ENCODE measurements around the gene RNF187. TPM values are rescaled to one million over a fixed set of nuclear protein-coding genes. Genes with fewer than 3 reads are reported as not detected.

The RNF187 gene
- 10 to 100 TPM; 78.4 to 88.2 TPM for total RNA-seq
- long read RNA-seq, partial matches to known transcripts, result 3 of 20 reads
- long read RNA-seq, other reads (novel, unspliced or antisense), result 13 of 20 reads

DNA sequence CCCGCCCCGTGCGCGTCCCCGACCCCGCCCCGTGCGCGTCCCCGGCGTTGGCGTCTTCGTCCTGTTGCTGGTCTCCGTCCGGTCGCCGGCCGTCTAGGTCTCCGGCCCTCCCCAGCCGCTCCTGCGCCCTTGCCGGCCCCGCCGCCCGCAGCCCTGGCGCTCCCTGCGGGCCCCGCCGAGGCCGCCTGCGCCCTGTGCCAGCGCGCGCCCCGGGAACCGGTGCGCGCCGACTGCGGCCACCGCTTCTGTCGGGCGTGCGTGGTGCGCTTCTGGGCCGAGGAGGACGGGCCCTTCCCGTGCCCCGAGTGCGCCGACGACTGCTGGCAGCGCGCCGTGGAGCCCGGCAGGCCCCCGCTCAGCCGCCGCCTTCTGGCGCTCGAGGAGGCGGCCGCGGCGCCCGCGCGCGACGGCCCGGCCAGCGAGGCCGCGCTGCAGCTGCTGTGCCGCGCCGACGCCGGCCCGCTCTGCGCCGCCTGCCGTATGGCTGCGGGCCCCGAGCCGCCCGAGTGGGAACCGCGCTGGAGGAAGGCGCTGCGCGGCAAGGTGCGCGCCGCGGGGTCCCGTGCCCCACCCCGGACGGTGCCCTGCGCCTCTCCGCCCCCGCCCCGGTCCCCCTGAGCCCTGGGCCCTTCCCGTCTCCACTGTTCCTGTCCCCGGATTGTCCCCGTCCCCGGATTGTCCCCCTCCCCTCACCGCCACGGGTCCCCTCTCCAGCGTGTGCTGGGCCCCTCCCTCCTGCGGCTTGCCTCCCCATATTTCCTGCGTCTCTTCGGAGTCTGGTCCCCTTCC, at the start of gene RNF187:
TSS of gene RNF187 (plus strand) at position 47 of the 789 bp plus-strand sequence.
- ATAC-seq (peak; percentile 91 to 92), DNase-seq (peak; percentile 92)
- intact Hi-C loops (cut with DNase I), result no loop called here

DNA sequence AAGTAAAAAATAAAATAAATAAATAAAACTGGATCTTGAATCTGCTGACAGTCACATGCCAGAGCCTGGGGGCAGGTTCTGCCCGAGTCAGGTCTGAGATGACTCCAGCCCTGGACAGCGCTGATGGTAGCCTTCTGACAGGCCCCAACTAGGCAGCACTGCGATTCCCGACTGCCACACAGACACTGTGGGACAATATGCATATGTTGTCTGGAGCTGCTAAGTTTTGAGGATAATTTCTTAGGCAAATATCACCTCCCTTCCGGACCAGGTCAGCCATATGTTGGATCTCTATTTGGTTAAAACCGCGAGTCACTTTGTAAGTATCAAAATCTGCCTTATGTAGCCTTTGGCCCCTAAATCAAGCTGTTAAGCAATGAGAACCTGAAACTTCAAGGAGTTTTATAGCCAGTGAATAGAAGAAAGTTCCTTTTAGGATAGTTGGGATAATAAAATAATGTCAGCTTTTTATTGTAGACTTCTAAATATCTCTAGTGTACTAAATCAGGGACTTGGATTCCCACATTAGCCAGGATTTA, 49.7 kb upstream of the RNF187 start:
- intact Hi-C loops (cut with DNase I), result no loop called here
- no peak for ATAC-seq
- DNase-seq, result no peak

- DNase-seq (no peak), ATAC-seq (no peak)
- intact Hi-C loops (cut with DNase I), result no loop called here
Measured at GRCh38 chr1:228438266-228438665, 48.9 kb upstream of the RNF187 start.

GRCh38 chr1:228440761-228441500, 46.3 kb upstream of the RNF187 start:
- intact Hi-C loops (cut with DNase I), result no loop called here
- ATAC-seq (no peak), DNase-seq (no peak)

DNA sequence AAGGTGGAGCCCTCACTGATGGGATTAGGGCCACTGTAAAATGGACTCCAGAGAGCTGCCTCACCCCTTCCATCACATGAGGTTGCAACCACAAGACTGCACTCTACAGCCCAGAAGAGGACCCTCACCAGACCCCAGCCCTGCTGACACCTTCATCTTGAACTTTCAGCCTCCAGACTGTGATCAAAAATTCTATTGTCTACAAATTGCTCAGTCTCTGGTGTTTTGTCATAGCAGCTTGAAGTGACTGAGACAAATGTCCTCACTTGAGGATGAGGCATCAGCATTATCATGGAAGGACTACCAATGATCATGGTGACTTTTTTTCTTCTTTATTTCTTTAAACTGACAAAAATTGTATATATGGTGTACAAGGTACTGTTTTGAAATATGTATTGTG, 43.8 kb upstream of the RNF187 start:
- intact Hi-C loops (cut with DNase I), result no loop called here

DNA sequence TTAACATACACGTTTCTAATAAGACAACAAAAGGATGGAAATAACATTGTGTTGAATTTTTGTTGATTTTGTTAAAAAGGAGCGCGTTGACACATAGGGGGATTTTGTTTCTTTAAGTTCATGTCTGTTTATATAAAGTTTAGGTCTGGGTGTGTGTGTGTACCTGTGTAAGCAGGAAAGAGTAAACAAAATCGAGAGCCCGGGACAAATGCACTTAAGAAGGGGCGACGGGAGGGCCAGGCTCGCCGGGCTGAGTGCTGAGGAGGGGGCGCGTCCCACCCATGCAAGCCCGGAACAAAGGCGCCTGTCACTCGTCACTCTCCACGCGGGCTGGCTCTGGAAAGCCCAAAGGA, 41.7 kb upstream of the RNF187 start:
- no peak for DNase-seq
- intact Hi-C loops (cut with DNase I), result no loop called here
- ATAC-seq, result no peak

More for the DNA sequence above, 43.8 kb upstream of the RNF187 start:
- ATAC-seq (no peak), DNase-seq (no peak)

DNA sequence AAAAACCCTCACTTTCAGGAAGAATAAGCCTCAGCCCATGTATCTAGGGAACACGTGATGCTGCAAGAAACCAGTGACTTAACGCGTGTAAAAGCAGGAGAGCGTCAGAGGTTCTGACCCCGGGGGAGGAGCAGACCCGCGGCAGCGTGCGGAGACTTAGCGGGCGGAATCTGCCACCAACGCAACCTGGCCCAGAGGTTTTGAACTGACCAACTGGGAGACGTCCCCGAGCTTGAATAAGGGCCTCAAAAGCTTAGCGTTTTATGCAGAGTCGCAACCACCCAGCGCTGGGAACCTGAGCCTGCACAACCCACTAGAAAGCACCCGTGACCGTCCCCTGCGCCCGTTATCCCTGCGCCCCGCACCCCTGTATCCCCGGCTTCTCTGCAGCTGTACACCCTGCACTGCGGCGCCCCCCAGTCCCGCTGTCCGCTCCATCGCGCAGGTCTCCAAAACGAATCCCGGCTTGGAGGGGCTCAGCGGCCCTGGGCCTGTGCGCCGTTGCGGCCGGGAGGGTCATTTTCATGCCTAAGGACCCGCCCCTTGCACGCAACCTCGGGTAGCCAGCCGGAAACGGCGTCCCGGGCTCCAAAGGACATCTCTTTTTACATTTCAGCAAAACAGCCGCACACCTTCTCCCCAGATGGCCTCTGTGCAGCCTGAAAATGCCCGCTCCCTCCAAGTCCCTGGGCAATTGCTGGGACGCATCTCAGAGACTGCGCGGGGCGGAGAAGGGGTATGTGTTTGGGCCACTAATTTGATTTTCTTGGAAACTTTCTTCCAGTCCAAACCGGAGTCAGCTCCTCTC, 41.1 kb upstream of the RNF187 start:
- ATAC-seq, result peak; percentile 90 to 93
- peak; percentile 42 for DNase-seq
- intact Hi-C loops (cut with DNase I), result no loop called here

DNA sequence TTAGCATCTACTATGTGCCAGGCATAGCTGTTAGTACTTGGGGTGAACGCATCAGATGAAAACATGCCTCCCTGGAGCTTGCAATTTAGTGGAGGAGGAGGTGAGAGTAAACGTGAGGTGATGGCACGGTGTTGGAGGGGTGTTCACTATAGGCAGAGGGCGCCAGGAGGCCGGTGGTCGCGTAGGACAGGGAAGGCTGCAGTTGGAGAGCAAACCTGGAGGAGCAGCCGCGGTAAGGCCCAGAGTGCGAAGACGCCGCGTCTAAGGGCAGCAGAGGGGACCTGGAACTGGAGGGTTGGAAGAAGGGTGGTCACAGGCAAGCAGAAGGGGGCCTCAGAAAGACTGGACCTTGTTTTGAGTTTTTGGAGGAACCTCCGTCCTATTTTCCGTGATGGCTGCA, 40.3 kb upstream of the RNF187 start:
- ATAC-seq (no peak), DNase-seq (no peak)
- intact Hi-C loops (cut with DNase I), result no loop called here

GRCh38 chr1:228448372-228448771, 38.8 kb upstream of the RNF187 start:
- intact Hi-C loops (cut with DNase I), result no loop called here
- DNase-seq, result no peak
- ATAC-seq, result no peak

DNA sequence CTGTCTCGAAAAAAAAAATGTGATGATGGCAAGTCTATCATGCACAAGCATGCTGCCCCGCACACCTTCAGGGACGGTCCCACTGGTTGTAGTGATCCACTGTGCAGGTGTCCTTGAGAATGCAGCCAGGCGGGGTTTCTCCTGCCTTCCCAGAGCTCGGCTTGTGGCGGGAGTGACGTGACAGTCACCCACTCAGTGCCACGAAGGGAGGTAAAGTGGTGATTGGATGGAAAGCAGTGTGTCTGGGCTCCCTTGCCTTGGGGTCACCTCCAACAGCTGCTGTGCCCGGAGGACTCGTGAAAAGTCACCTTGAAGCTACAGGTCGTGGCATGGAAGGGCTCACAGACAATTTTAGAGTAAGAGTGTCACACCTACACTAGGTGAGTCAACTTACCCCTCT, 37.0 kb upstream of the RNF187 start:
- no peak for DNase-seq
- intact Hi-C loops (cut with DNase I), result no loop called here

DNA sequence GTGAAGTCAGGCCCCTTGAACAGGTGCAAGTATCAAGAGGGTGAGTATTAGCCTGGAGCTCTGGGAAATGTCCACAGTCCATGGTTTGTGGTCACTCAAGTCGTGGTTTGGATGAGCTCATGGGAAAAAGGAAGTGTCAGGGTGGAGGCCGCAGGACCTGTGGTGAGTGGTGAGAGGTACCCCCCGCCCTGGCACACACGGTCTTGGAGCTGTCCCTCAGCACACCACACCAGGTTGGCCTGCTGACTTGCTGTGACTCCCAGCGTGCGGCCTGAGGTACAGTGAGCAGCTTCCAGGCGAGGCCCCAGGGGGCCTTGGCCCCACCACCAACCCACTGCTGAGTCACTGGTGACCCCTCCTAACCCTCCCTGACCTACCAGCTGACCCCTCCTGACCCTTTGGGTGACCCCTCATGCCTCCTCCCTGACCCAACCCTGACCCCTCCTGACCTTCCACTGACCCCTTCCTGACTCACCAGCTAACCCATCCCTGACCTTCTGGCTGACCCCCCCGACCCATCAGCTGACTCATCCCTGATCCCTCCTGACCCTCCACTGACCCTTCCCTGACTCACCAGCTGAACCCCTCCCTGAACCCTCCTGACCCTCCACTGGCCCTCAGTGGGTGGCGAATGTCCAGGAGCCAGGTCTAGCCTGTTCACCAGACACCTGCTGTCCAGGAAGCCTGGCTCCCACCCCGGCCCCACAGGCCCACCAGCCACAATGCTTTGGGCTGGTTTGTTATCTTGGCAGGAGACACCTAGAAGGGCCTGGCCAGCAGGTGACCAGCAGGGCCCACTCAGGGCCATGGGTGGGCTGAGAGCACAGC, 34.8 kb upstream of the RNF187 start:
- DNase-seq (no peak), ATAC-seq (peak in 1 of 2 donors; percentile 12)
- intact Hi-C loops (cut with DNase I), result no loop called here

More for the DNA sequence above, 37.0 kb upstream of the RNF187 start:
- ATAC-seq, result no peak

DNA sequence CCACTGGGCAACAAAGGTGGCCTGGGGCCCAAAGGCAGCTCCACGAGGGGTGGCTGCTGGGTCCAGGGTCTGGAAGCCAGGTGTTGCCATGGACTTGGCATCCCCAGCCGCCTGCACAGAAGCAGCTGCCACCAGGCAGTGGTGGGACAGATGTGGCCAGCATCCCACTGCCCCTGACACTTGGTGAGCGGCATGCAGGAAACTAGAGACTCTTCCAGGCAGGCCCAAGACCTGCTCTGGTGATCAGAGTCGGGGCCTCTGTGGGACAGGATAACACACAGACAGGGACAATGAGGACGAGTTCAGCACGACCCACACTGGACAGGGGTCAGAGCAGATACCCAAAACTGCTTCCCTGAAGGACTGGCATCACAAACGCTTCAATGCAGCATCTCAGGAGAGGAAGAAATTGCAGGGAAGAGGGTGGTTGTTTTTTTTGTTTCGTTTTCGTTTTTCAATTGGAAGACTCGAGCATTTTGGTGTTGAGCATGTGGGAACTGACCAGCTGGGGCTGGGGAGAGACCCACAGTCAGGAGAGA, 34.1 kb upstream of the RNF187 start:
- intact Hi-C loops (cut with DNase I), result no loop called here
- DNase-seq (no peak), ATAC-seq (no peak)

GRCh38 chr1:228453614-228454013, 33.6 kb upstream of the RNF187 start:
- intact Hi-C loops (cut with DNase I), result no loop called here
- DNase-seq, result no peak

DNA sequence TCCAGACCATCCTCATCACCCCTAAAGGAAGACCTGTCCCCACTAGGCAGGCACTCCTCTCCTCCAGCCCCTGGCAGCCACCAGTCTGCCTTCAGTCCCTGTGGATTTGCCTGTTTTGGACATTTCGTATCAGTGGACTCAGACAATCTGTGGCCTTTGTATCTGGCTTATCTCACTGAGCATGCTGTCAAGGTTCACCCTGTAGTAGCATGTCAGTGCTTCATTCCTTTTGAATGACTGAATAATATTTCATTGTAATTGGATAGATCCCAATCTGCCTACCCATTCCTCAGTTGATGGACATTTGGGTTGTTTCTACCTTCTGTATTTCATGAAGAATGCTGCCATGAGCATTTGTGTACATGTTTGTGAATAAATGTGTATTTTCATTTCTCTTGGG, 32.9 kb upstream of the RNF187 start:
- ATAC-seq, result no peak
- intact Hi-C loops (cut with DNase I), result no loop called here
- DNase-seq, result no peak

More at GRCh38 chr1:228453614-228454013, 33.6 kb upstream of the RNF187 start:
- ATAC-seq, result no peak

DNA sequence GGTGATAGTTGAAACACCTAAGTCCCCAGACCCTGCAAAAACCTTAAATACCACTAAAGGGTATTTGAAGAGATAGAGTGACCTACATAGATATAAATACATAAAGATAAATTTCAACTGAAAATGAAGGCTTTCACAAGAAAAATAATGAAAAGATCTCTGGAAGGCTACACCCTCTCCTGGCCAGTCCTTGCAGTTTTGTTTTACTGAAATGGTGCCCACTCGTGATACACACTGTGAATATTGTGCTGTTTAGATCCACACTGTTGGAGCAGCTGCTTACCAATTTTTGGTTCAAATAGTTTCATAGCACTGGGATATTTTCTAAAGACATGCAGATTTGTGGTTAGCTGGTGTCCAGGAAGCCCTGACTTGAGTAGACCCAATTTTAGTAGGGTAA, 31.5 kb upstream of the RNF187 start:
- intact Hi-C loops (cut with DNase I), result no loop called here
- no peak for ATAC-seq

DNA sequence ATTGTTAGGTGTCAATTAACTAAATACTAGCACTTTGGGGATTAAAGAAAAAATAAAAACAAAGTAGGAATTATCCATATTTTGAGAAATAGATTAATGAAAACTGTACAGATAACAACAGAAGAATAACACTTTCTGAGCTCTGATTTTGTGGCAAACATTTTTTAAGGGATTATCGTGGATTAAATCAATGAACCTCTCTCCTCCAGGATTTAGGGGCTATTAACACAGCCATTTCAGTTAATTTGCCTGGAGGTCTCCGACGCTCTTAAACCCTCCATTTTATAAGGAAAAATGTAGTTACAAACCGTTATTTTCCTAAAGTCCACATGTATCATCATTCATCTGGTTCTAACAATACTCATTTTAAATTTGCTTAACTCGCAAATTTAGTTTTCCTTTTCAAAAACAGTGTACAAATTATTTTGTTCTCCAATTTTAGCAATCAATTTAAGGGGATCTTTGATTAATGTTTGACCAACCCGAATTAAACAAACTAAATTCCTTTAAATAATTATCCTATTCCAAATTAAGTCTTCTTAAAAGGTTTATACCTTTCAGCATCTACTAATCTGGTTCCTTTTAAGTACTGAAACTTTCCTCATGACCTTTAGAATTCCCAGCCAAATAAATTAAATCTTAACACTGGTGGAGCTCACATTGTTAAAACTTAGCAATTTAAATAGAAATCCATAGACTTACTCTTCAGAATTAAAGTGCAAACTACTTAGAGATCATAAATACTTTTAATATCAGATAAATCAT, 30.7 kb upstream of the RNF187 start:
- no peak for DNase-seq
- ATAC-seq, result no peak

More for the DNA sequence above, 31.5 kb upstream of the RNF187 start:
- DNase-seq, result no peak

DNA sequence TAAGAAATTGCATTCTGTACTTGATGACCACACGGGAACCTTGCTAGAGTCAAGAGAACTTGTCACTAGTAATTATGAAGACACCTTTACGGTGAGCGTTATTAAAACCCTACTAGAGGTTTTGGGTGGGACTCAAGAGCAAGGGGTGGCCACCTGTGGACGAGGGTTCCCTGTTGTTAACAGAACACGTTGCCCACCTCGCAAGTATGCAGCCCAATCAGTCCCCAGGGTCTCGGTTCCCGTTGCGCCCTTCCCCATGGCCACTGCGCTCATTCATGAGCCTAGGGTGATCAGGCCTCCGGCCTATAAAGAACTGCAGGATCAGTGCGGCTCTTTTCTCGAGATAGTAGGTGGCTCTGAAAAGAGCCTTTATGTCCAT, 30.2 kb upstream of the RNF187 start:
- ATAC-seq (peak; percentile 5 to 9), DNase-seq (no peak)
- intact Hi-C loops (cut with DNase I), result no loop called here

More for the DNA sequence above, 30.7 kb upstream of the RNF187 start:
- intact Hi-C loops (cut with DNase I), result no loop called here
